ENCODE measurements around the gene CSF1. TPM values are rescaled to one million over a fixed set of nuclear protein-coding genes. Genes with fewer than 3 reads are reported as not detected.
A peak's percentile ranks its signal among the peaks of the same experiment; 100 is the strongest.

CSF1 gene
- total RNA-seq, 4 donors from 2014 or later, result 8.9 to 49.5 (median 26.6) TPM

GRCh38 chr1:109928591-109929111 lies 18.0 kb downstream of the CSF1 start:
- peaks cover 0 to 60% (median 7%) of the 10 kb centered on the region in 4 donors for H3K4me1 ChIP-seq

DNA sequence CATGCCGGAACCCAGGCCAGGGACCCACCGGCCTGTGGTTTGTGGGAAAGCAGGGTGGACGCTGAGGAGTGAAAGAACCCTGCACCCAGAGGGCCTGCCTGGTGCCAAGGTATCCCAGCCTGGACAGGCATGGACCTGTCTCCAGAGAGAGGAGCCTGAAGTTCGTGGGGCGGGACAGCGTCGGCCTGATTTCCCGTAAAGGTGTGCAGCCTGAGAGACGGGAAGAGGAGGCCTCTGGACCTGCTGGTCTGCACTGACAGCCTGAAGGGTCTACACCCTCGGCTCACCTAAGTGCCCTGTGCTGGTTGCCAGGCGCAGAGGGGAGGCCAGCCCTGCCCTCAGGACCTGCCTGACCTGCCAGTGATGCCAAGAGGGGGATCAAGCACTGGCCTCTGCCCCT lies 18.5 kb downstream of the CSF1 start:
- Histone ChIP-seq H3K9me3 (no peaks in the 10 kb centered on the region), H3K27ac (peak overlapping the region; percentile 53 to 78 (median 68)), H3K36me3 (peaks cover 0 to 45% (median 0%) of the 10 kb centered on the region in 3 donors), H3K27me3 (no peaks in the 10 kb centered on the region), H3K4me1 (peaks cover 0 to 60% (median 9%) of the 10 kb centered on the region in 4 donors), H3K4me3 (no peak overlapping the region)
- no peak for DNase-seq
- TF ChIP-seq POLR2A (IDR thresholded peaks at IDR 0.05) (no peak), CTCF (IDR thresholded peaks at IDR 0.05) (no peak)

More at GRCh38 chr1:109928591-109929111, 18.0 kb downstream of the CSF1 start:
- peaks cover 0 to 50% (median 0%) of the 10 kb centered on the region in 3 donors for H3K36me3 ChIP-seq
- peak overlapping the region; percentile 53 to 78 (median 68) for H3K27ac ChIP-seq
- no peaks in the 10 kb centered on the region for H3K27me3 ChIP-seq
- no peak for TF ChIP-seq POLR2A (IDR thresholded peaks at IDR 0.05)
- no peak for TF ChIP-seq CTCF (IDR thresholded peaks at IDR 0.05)
- peak in 1 of 3 donors; percentile 56 for DNase-seq
- H3K4me3 ChIP-seq, result no peak overlapping the region
- H3K9me3 ChIP-seq, result no peaks in the 10 kb centered on the region

GRCh38 chr1:109929588-109930251 lies 19.1 kb downstream of the CSF1 start:
- no peak for DNase-seq
- H3K9me3 ChIP-seq, result no peaks in the 10 kb centered on the region
- peaks cover 0 to 66% (median 10%) of the 10 kb centered on the region in 4 donors for H3K4me1 ChIP-seq
- H3K4me3 ChIP-seq, result no peak overlapping the region
- no peak for TF ChIP-seq POLR2A (IDR thresholded peaks at IDR 0.05)
- no peak for TF ChIP-seq CTCF (IDR thresholded peaks at IDR 0.05)
- H3K36me3 ChIP-seq, result peaks cover 0 to 39% (median 0%) of the 10 kb centered on the region in 3 donors
- peak overlapping the region in 3 of 4 donors; percentile 63 to 78 (median 72) for H3K27ac ChIP-seq
- H3K27me3 ChIP-seq, result no peaks in the 10 kb centered on the region

GRCh38 chr1:109930252-109930993 lies 19.8 kb downstream of the CSF1 start:
- Histone ChIP-seq H3K9me3 (no peaks in the 10 kb centered on the region), H3K4me3 (no peak overlapping the region), H3K27me3 (no peaks in the 10 kb centered on the region), H3K27ac (peak overlapping the region; percentile 49 to 78 (median 68)), H3K36me3 (peaks cover 0 to 32% (median 0%) of the 10 kb centered on the region in 3 donors), H3K4me1 (peaks cover 0 to 71% (median 10%) of the 10 kb centered on the region in 4 donors)
- TF ChIP-seq CTCF (IDR thresholded peaks at IDR 0.05), result no peak
- no peak for TF ChIP-seq POLR2A (IDR thresholded peaks at IDR 0.05)
- DNase-seq, result no peak

- Histone ChIP-seq H3K27ac (peak overlapping the region; percentile 3 to 78 (median 52)), H3K36me3 (peaks cover 0 to 24% (median 0%) of the 10 kb centered on the region in 3 donors), H3K4me3 (no peak overlapping the region), H3K4me1 (peaks cover 0 to 71% (median 10%) of the 10 kb centered on the region in 4 donors), H3K9me3 (no peaks in the 10 kb centered on the region), H3K27me3 (no peaks in the 10 kb centered on the region)
- DNase-seq, result peak in 1 of 3 donors; percentile 72
- peak in 1 of 6 experiments; percentile 7 for TF ChIP-seq CTCF (IDR thresholded peaks at IDR 0.05)
- TF ChIP-seq POLR2A (IDR thresholded peaks at IDR 0.05), result no peak
These were observed 20.6 kb downstream of the CSF1 start for GRCh38 chr1:109931189-109931731.

All from Peyer's patch (tissue), 4 donors.